ENCODE measurements around the gene MIR17HG. TPM values are rescaled to one million over a fixed set of nuclear protein-coding genes. Genes with fewer than 3 reads are reported as not detected.
A peak's percentile ranks its signal among the peaks of the same experiment; 100 is the strongest.

Gene MIR17HG
- polyA plus RNA-seq, 3 donors = 0.05 to 1.3 (median 0.30) TPM

GRCh38 chr13:91307887-91308286, 39.6 kb upstream of the MIR17HG start:
- Mint-ChIP-seq H3K4me3 (peak overlapping the region in 1 of 2 donors; percentile 16), H3K36me3 (no peaks in the 10 kb centered on the region), H3K9me3 (peaks cover 3 to 14% (median 11%) of the 10 kb centered on the region in 7 donors), H3K27me3 (ENCODE audit: low read depth in 3 of 3) (peaks cover 0 to 5% (median 2%) of the 10 kb centered on the region in 3 donors), H3K27ac (no peak overlapping the region), H3K4me1 (peaks cover 9% of the 10 kb centered on the region)
- intact Hi-C loops (cut with micrococcal nuclease) = no loop called here
- Histone ChIP-seq H3K9me3 (replicated peaks in 1 of 2; ENCODE audit: control insufficient read depth in 1 of 2, insufficient read depth in 1 of 2, low read length in 2 of 2) (peaks cover 4 to 5% of the 10 kb centered on the region in 2 donors), H3K4me1 (ENCODE audit: control insufficient read depth in 1 of 2, insufficient read depth in 2 of 2, low read length in 2 of 2) (no peaks in the 10 kb centered on the region), H3K36me3 (replicated peaks in 1 of 2; ENCODE audit: control insufficient read depth in 1 of 2, insufficient read depth in 2 of 2, low read length in 2 of 2) (no peaks in the 10 kb centered on the region), H3K4me2 (replicated peaks; ENCODE audit: extremely low read depth, low read length, poor library complexity, severe bottlenecking) (no peak overlapping the region), H3K27me3 (ENCODE audit: control insufficient read depth in 2 of 2, insufficient read depth in 2 of 2, low read length in 2 of 2) (no peaks in the 10 kb centered on the region), H3K27ac (ENCODE audit: low read depth in 1 of 2, low read length in 2 of 2) (no peak overlapping the region), H2AFZ (ENCODE audit: insufficient read depth, low read depth, low read length, poor library complexity, severe bottlenecking) (no peak overlapping the region), H3K79me2 (ENCODE audit: insufficient read depth, low read length) (no peaks in the 10 kb centered on the region), H3K4me3 (replicated peaks in 1 of 3; ENCODE audit: low read depth in 2 of 3, low read length in 3 of 3) (no peak overlapping the region), H4K20me1 (ENCODE audit: insufficient read depth, low read length) (no peaks in the 10 kb centered on the region), H3K9ac (ENCODE audit: insufficient read depth, low read length, poor library complexity, severe bottlenecking) (no peak overlapping the region)
- WGBS (ENCODE audit: insufficient coverage) = no CpG with 5 or more reads among the region's 2 CpGs
- no peak for TF ChIP-seq CTCF (IDR thresholded peaks at IDR 0.05)
- DNase-seq = no peak

- no peaks in the 10 kb centered on the region for H3K4me1 ChIP-seq (ENCODE audit: control insufficient read depth in 1 of 2, insufficient read depth in 2 of 2, low read length in 2 of 2)
- peaks cover 11% of the 10 kb centered on the region for H3K4me1 Mint-ChIP-seq
- no peak overlapping the region for H2AFZ ChIP-seq (ENCODE audit: insufficient read depth, low read depth, low read length, poor library complexity, severe bottlenecking)
- no peak overlapping the region for H3K9ac ChIP-seq (ENCODE audit: insufficient read depth, low read length, poor library complexity, severe bottlenecking)
- H3K4me3 Mint-ChIP-seq = no peak overlapping the region
- no peaks in the 10 kb centered on the region for H4K20me1 ChIP-seq (ENCODE audit: insufficient read depth, low read length)
- peaks cover 0 to 5% (median 4%) of the 10 kb centered on the region in 3 donors for H3K27me3 Mint-ChIP-seq (ENCODE audit: low read depth in 3 of 3)
- intact Hi-C loops (cut with micrococcal nuclease) = no loop called here
- H3K9me3 Mint-ChIP-seq = peaks cover 3 to 14% (median 11%) of the 10 kb centered on the region in 7 donors
- no peaks in the 10 kb centered on the region for H3K36me3 ChIP-seq (replicated peaks in 1 of 2; ENCODE audit: control insufficient read depth in 1 of 2, insufficient read depth in 2 of 2, low read length in 2 of 2)
- no peak overlapping the region for H3K4me3 ChIP-seq (replicated peaks in 1 of 3; ENCODE audit: low read depth in 2 of 3, low read length in 3 of 3)
- H3K27me3 ChIP-seq (ENCODE audit: control insufficient read depth in 2 of 2, insufficient read depth in 2 of 2, low read length in 2 of 2) = peaks cover 0 to 3% of the 10 kb centered on the region in 2 donors
- no peak overlapping the region for H3K27ac Mint-ChIP-seq
- H3K9me3 ChIP-seq (replicated peaks in 1 of 2; ENCODE audit: control insufficient read depth in 1 of 2, insufficient read depth in 1 of 2, low read length in 2 of 2) = peaks cover 4 to 5% of the 10 kb centered on the region in 2 donors
- no peak overlapping the region for H3K27ac ChIP-seq (ENCODE audit: low read depth in 1 of 2, low read length in 2 of 2)
- H3K4me2 ChIP-seq (replicated peaks; ENCODE audit: extremely low read depth, low read length, poor library complexity, severe bottlenecking) = no peak overlapping the region
- no peaks in the 10 kb centered on the region for H3K79me2 ChIP-seq (ENCODE audit: insufficient read depth, low read length)
- DNase-seq = no peak
- H3K36me3 Mint-ChIP-seq = no peaks in the 10 kb centered on the region
- no peak for TF ChIP-seq CTCF (IDR thresholded peaks at IDR 0.05)
- no CpG with 5 or more reads among the region's 2 CpGs for WGBS (ENCODE audit: insufficient coverage)
These were observed 39.2 kb upstream of the MIR17HG start for GRCh38 chr13:91308299-91308698.

Measured in CD14-positive monocyte (primary cell).